K562 (cell line): ENCODE results near the gene CHCHD10. TPM values are rescaled to one million over a fixed set of nuclear protein-coding genes. Genes with fewer than 3 reads are reported as not detected.

Experiments used
- ATAC-seq: fragments of 200-7000 bp; cut with Tn5 transposase; 3 replicates; pipeline ENCODE4 v1.9.1; 2020; ENCODE audit warnings: moderate library complexity
- BruUV-seq: library from RNA; stranded (reverse); fragments of 400-500 nt; replicated peaks from 2 replicates; lab custom pipeline; 2021; lab: Mats Ljungman, UMichigan
- CTCF ChIA-PET: fragments of 300-600 bp; formaldehyde crosslinking; extraction: SDS; loops from one replicate; lab custom pipeline; 2021; ENCODE audit warnings: low intra/inter-chr PET ratio; lab: Yijun Ruan, JAX
- POLR2A ChIA-PET: fragments of 300-600, 350-650 bp; sonication (Branson Sonifier 250); formaldehyde crosslinking; extraction: SDS; loops from one replicate; lab custom pipeline; 2021; ENCODE audit warnings: antibody characterized with exemption, inconsistent platforms; lab: Yijun Ruan, JAX
- DNase-seq, 4 experiments: peaks; one replicate each; pipeline versions ENCODE4 v3.0.0 to v3.0.0-alpha.2; 2011 to 2018; ENCODE audit warnings: low spot score in 3 of 4, mixed read lengths in 3 of 4; ENCODE audit errors: extremely low read depth in 1 of 4
- FAIRE-seq: peaks from 2 replicates; lab custom pipeline; 2011; peaks lifted over from hg19 to GRCh38; lab: Jason Lieb, UNC
- H2AFZ ChIP-seq: 2 replicates; pipeline ENCODE4 v1.6.0; 2011; ENCODE audit warnings: low read depth, low read length, control low read depth, inconsistent platforms
- H3K27ac ChIP-seq: fragments of 200-600 bp; 3 replicates; pipeline ENCODE4 v1.8.0; 2011; ENCODE audit warnings: low read depth, mild to moderate bottlenecking, control low read depth, inconsistent platforms, low read length, moderate library complexity, mixed read lengths; ENCODE audit errors: extremely low read depth
- H3K27me3 ChIP-seq, 2 experiments: fragments of 300-600 bp in 1 of 2; 2 replicates in 1 of 2; 3 replicates in 1 of 2; pipeline versions ENCODE4 v1.6.0 to v1.8.0; 2011; ENCODE audit warnings: inconsistent platforms in 2 of 2, low read length in 2 of 2, mild to moderate bottlenecking in 1 of 2, mixed read lengths in 1 of 2, moderate library complexity in 1 of 2; ENCODE audit not compliant: control insufficient read depth in 2 of 2, insufficient read depth in 2 of 2
- H3K36me3 ChIP-seq: fragments of 300-600 bp; 3 replicates; pipeline ENCODE4 v1.8.0; 2011; ENCODE audit warnings: mild to moderate bottlenecking, low read length, inconsistent platforms; ENCODE audit not compliant: control insufficient read depth, insufficient read depth
- H3K4me1 ChIP-seq, 2 experiments: fragments of 200-600 bp in 1 of 2; replicated peaks in 1 of 2; 2 replicates in 1 of 2; 3 replicates in 1 of 2; pipeline versions ENCODE4 v1.5.1 to v1.8.0; 2011; ENCODE audit warnings: inconsistent platforms in 2 of 2, low read length in 2 of 2, mild to moderate bottlenecking in 1 of 2, mixed read lengths in 1 of 2, moderate library complexity in 1 of 2; ENCODE audit not compliant: control insufficient read depth in 2 of 2, insufficient read depth in 2 of 2
- H3K4me2 ChIP-seq: 2 replicates; pipeline ENCODE4 v1.6.1; 2011; ENCODE audit warnings: low read length, control low read depth, inconsistent platforms, mixed read lengths; ENCODE audit not compliant: insufficient read depth
- H3K4me3 ChIP-seq: fragments of 200-600 bp; sonication (generic), shearing (Covaris generic); 2 replicates; pipeline ENCODE4 v1.5.1; 2016; ENCODE audit warnings: control low read depth, inconsistent platforms
- H3K79me2 ChIP-seq: fragments of 200-600 bp; 3 replicates; pipeline ENCODE4 v1.8.0; 2011; ENCODE audit warnings: low read length, inconsistent platforms; ENCODE audit not compliant: control insufficient read depth, insufficient read depth
- H3K9ac ChIP-seq, 2 experiments: 2 replicates each; pipeline versions ENCODE4 v1.6.0 to v1.6.1; 2011; ENCODE audit warnings: low read depth in 2 of 2, low read length in 2 of 2, control low read depth in 1 of 2, inconsistent platforms in 1 of 2, mild to moderate bottlenecking in 1 of 2, mixed read lengths in 1 of 2; ENCODE audit not compliant: insufficient read depth in 1 of 2
- H3K9me1 ChIP-seq: one replicate; pipeline ENCODE4 v1.6.0; 2011; ENCODE audit warnings: inconsistent platforms, mild to moderate bottlenecking, low read length, moderate library complexity; ENCODE audit not compliant: control insufficient read depth, insufficient read depth
- H3K9me3 ChIP-seq: replicated peaks from 2 replicates; pipeline ENCODE4 v1.5.1; 2011; ENCODE audit warnings: low read depth, low read length, inconsistent platforms; ENCODE audit not compliant: control insufficient read depth, insufficient read depth
- H4K20me1 ChIP-seq: replicated peaks from 2 replicates; pipeline ENCODE4 v1.6.1; 2011; ENCODE audit warnings: low read length, inconsistent platforms, mixed read lengths; ENCODE audit not compliant: control insufficient read depth, insufficient read depth
- BRD4 ChIP-seq: fragments of 200-600 bp; sonication (generic); IDR thresholded peaks from 2 replicates; pipeline ENCODE4 v1.6.1; 2017; ENCODE audit warnings: inconsistent platforms
- DLX4 ChIP-seq: fragments of 250-450 bp; sonication (Bioruptor Pico); IDR thresholded peaks from 2 replicates; pipeline ENCODE4 v1.6.1; 2021; ENCODE audit warnings: mild to moderate bottlenecking
- KDM4B ChIP-seq, 2 experiments: fragments of 450-650 bp in 1 of 2; sonication (generic) in 1 of 2; IDR thresholded peaks; 2 replicates each; pipeline ENCODE4 v1.6.1; 2016 to 2017; ENCODE audit warnings: borderline replicate concordance in 2 of 2, antibody characterized with exemption in 1 of 2, low read depth in 1 of 2, mild to moderate bottlenecking in 1 of 2
- LCOR ChIP-seq: sonication (generic); formaldehyde crosslinking; IDR thresholded peaks from 2 replicates; pipeline ENCODE4 v1.8.0; 2022; ENCODE audit warnings: mild to moderate bottlenecking, missing genetic modification reagents
- MED1 ChIP-seq: sonication (generic); formaldehyde crosslinking; IDR thresholded peaks from 2 replicates; pipeline ENCODE4 v1.8.1; 2023; ENCODE audit warnings: missing genetic modification reagents, borderline replicate concordance
- MLLT1 ChIP-seq, 2 experiments: fragments of 450-650 bp; IDR thresholded peaks; 2 replicates each; pipeline ENCODE4 v1.6.1; 2016
- MYC ChIP-seq, 2 experiments: fragments of 250-450 bp in 1 of 2; sonication (Bioruptor Pico) in 1 of 2; IDR thresholded peaks; 2 replicates each; pipeline versions ENCODE4 v1.5.1 to v1.6.1; 2012 to 2021; ENCODE audit warnings: low read depth in 2 of 2, borderline replicate concordance in 1 of 2, improper control_type of control experiment in 1 of 2, low read length in 1 of 2, mild to moderate bottlenecking in 1 of 2, moderate library complexity in 1 of 2
- POLR2H ChIP-seq: IDR thresholded peaks from 2 replicates; pipeline ENCODE4 v1.6.1; 2016; ENCODE audit warnings: missing genetic modification characterization, low read depth, mild to moderate bottlenecking, control low read depth, missing compliant biosample characterization, moderate library complexity
- RBM14 ChIP-seq: fragments of 200-400 bp; formaldehyde crosslinking; IDR thresholded peaks from 2 replicates; pipeline ENCODE4 v1.6.1; 2018; ENCODE audit warnings: low read depth, mild to moderate bottlenecking, low read length, moderate library complexity, borderline replicate concordance; ENCODE audit not compliant: insufficient read depth
- RBM15 ChIP-seq: fragments of 200-400 bp; formaldehyde crosslinking; IDR thresholded peaks from 2 replicates; pipeline ENCODE4 v1.6.1; 2018; ENCODE audit warnings: mild to moderate bottlenecking, low read length, moderate library complexity; ENCODE audit not compliant: insufficient read depth
- RBM39 ChIP-seq: fragments of 200-400 bp; formaldehyde crosslinking; optimal IDR thresholded peaks from 2 replicates; pipeline ENCODE3; 2018; ENCODE audit warnings: low read depth, low read length
- SFPQ ChIP-seq: fragments of 200-400 bp; formaldehyde crosslinking; IDR thresholded peaks from 2 replicates; pipeline ENCODE4 v1.6.1; 2017; ENCODE audit warnings: mild to moderate bottlenecking, low read depth, low read length, moderate library complexity
- SP1 ChIP-seq: sonication (generic); formaldehyde crosslinking; IDR thresholded peaks from 2 replicates; pipeline ENCODE4 v1.8.1; 2022; ENCODE audit warnings: mild to moderate bottlenecking, missing genetic modification reagents
- USF1 ChIP-seq: sonication (generic); formaldehyde crosslinking; IDR thresholded peaks from 2 replicates; pipeline ENCODE4 v1.9.0; 2022; ENCODE audit warnings: mild to moderate bottlenecking, missing genetic modification reagents
- ZFP36 ChIP-seq: fragments of 150-350 bp; IDR thresholded peaks from 2 replicates; pipeline ENCODE4 v1.6.1; 2018; ENCODE audit warnings: low read length, low read depth; ENCODE audit not compliant: partially characterized antibody
- WGBS: fragments of 100-300 bp; shearing (Covaris generic); methylation state at CpG from one replicate; pipeline ENCODE4 v1.1.6; 2016; ENCODE audit warnings: low coverage, mixed read lengths; ENCODE audit not compliant: insufficient coverage; ENCODE audit errors: missing lambda C conversion rate; 5-methylcytosine and 5-hydroxymethylcytosine counted together
- in situ Hi-C: fragments of 300-500 bp; cut with MboI; formaldehyde crosslinking; loops from 4 replicates; pipeline ENCODE4 v1.15.0; 2018; ENCODE audit warnings: inconsistent platforms, mixed read lengths
- intact Hi-C: fragments of 100-400 bp; cut with micrococcal nuclease; formaldehyde crosslinking; loops from 2 replicates; pipeline ENCODE4 v1.14.2; 2022
- polyA plus RNA-seq, 8 experiments: library from polyadenylated mRNA; depleted of rRNA in 4 of 8; stranded (reverse) in 5 of 8; unstranded in 3 of 8; fragments of >200 nt; fragmentation: Nextera tagmentation in 2 of 8; fragmentation: Illumina TruSeq in 1 of 8; extraction: Ambion mirVana in 2 of 8; extraction: Trizol in 1 of 8; gene quantifications; 2 replicates each; pipeline versions ENCODE4 v1.2.1 to v1.2.3, GENCODE V29; 2011 to 2014; ENCODE audit warnings: inconsistent platforms in 1 of 8, missing spikeins in 1 of 8
- total RNA-seq, 7 experiments: library from RNA; depleted of rRNA in 6 of 7; stranded (reverse); fragments of >200 nt in 6 of 7; fragmentation: Illumina TruSeq in 2 of 7; extraction: Trizol in 2 of 7; gene quantifications; 2 replicates each; pipeline versions ENCODE4 v1.2.1 to v1.2.3, GENCODE V29; 2011 to 2021; ENCODE audit warnings: low replicate concordance in 1 of 7

CHCHD10 gene
- total and polyA plus RNA-seq, 9 of the 15 experiments (the other 6 are each of a cell fraction or from before 2014, with no cell fraction given), result 15.2 to 292 (median 102) TPM

GRCh38 chr22:23789638-23790037 lies 21.9 kb upstream of the CHCHD10 start (continued):
- TF ChIP-seq MLLT1 (IDR thresholded peaks at IDR 0.05), result no peak
- no peak for TF ChIP-seq MED1
- TF ChIP-seq RBM39, result no peak
- TF ChIP-seq POLR2H (tag), result no peak
- TF ChIP-seq, all 486 proteins: peak for 0

GRCh38 chr22:23789121-23789520 lies 21.3 kb upstream of the CHCHD10 start:
- peaks cover 44% of the 10 kb centered on the region for H3K79me2 ChIP-seq
- no peaks in the 10 kb centered on the region for H3K9me3 ChIP-seq
- no peak overlapping the region for H3K27ac ChIP-seq
- no peak overlapping the region for H3K4me2 ChIP-seq
- H3K9me1 ChIP-seq, result no peaks in the 10 kb centered on the region
- in situ Hi-C loops, result no loop called here
- FAIRE-seq (no peak), ATAC-seq (no peak), DNase-seq (no peak)
- H4K20me1 ChIP-seq, result peaks cover 10% of the 10 kb centered on the region
- peaks cover 42% of the 10 kb centered on the region for H3K36me3 ChIP-seq
- intact Hi-C loops, result no loop called here
- no TSS peak for BruUV-seq
- 67% methylated on average over 4 of the region's 4 CpGs for WGBS
- no peaks in the 10 kb centered on the region for H3K27me3 ChIP-seq
- ChIA-PET POLR2A (interaction anchor here (0.6 to 1.3 kb wide), 4 partner anchors 9 to 1606 kb away, joined by 3 to 4 read pairs (median 3); no protein-coding TSS in a partner anchor), CTCF (no interaction called here)
- H3K4me3 ChIP-seq, result no peak overlapping the region
- peaks cover 12 to 15% of the 10 kb centered on the region in 2 experiments; a peak in 3 of 5 replicates for H3K4me1 ChIP-seq
- no peak overlapping the region for H2AFZ ChIP-seq
- H3K9ac ChIP-seq, result no peak overlapping the region
- TF ChIP-seq KDM4B (IDR thresholded peaks at IDR 0.05; ENCODE audit: borderline replicate concordance in 2 of 2, low read depth in 1 of 2) (no peak), USF1 (no peak), BRD4 (no peak), DLX4 (no peak), RBM15 (no peak), SP1 (CRISPR knock-in tag) (no peak), SFPQ (no peak), LCOR (CRISPR knock-in tag) (no peak), ZFP36 (no peak), RBM14 (no peak), MYC (IDR thresholded peaks at IDR 0.05; ENCODE audit: low read depth, low read length) (no peak), MYC (CRISPR knock-in tag; IDR thresholded peaks at IDR 0.05; ENCODE audit: borderline replicate concordance, low read depth) (no peak)
